Skeletal muscle cell (primary cell): Measurements from ENCODE around the gene UTS2R.
"Not testable (repeated sequence)": the region's sequence is repeated elsewhere in the genome, so short reads cannot be mapped to it uniquely, and the experiment has no call there.

Source experiments
- DNase-seq: peaks from one replicate; pipeline ENCODE4 v3.0.0-alpha.2; 2010; ENCODE audit warnings: low read depth
- H3K4me3 ChIP-seq: 2 replicates; pipeline ENCODE4 v1.5.1; 2011; ENCODE audit warnings: low read depth, mild to moderate bottlenecking, control low read depth, low read length, moderate library complexity

The UTS2R gene

DNA sequence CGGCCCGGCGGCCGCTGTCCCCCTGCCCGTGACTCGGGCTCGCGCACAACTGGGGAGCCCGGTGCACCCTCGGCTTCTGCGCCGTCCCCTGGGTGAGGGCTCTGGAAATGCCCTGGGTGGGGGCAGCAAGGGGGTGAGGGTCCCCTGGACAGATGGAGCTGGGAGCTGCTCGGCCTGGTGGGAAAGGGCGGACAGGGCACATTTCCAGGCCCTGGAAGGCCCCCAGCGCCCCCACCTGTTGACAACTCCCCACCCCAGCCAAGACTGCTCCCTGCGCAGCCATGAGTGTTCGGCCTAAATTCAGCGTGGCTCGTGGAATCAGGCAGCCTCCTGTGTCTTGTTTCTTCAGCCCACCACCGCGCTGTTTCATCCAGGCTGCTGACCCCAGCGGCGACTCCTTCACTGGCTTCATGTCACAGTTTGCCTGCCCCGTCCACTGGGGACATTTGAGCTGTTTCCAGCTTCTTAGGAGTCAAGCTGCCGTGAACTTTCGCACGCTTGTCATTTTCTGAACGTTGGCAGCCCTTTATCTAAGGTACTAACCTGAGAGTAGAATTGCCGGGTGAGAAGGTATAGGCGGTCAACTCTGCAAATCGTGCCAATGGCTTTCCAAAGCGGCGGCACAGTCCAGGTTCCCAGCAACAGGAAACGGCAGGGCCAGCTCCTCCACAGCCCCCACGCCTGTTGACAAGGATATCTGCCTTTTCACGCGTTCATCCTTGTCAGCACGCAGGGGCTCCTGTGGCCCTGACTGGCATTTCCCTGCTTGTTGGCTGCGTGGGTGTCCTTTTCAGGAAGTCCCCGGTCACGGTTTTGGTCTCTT is 895 bp downstream of the UTS2R start:
- no peak for DNase-seq
- peak overlapping the region; percentile 18 for H3K4me3 ChIP-seq

- H3K4me3 ChIP-seq, DNase-seq: not testable (repeated sequence)
These were observed 1.5 kb downstream of the UTS2R start for GRCh38 chr17:82373072-82373452.

GRCh38 chr17:82373731-82374625 is 2.4 kb downstream of the UTS2R start:
- H3K4me3 ChIP-seq, result no peak overlapping the region
- DNase-seq, result no peak

DNA sequence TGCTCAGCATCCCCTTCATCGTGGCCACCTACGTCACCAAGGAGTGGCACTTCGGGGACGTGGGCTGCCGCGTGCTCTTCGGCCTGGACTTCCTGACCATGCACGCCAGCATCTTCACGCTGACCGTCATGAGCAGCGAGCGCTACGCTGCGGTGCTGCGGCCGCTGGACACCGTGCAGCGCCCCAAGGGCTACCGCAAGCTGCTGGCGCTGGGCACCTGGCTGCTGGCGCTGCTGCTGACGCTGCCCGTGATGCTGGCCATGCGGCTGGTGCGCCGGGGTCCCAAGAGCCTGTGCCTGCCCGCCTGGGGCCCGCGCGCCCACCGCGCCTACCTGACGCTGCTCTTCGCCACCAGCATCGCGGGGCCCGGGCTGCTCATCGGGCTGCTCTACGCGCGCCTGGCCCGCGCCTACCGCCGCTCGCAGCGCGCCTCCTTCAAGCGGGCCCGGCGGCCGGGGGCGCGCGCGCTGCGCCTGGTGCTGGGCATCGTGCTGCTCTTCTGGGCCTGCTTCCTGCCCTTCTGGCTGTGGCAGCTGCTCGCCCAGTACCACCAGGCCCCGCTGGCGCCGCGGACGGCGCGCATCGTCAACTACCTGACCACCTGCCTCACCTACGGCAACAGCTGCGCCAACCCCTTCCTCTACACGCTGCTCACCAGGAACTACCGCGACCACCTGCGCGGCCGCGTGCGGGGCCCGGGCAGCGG is 3.2 kb downstream of the UTS2R start:
- H3K4me3 ChIP-seq, result no peak overlapping the region
- no peak for DNase-seq

- DNase-seq, result no peak
- H3K4me3 ChIP-seq, result no peak overlapping the region
These were observed 3.9 kb downstream of the UTS2R start for GRCh38 chr17:82375359-82376041.

DNA sequence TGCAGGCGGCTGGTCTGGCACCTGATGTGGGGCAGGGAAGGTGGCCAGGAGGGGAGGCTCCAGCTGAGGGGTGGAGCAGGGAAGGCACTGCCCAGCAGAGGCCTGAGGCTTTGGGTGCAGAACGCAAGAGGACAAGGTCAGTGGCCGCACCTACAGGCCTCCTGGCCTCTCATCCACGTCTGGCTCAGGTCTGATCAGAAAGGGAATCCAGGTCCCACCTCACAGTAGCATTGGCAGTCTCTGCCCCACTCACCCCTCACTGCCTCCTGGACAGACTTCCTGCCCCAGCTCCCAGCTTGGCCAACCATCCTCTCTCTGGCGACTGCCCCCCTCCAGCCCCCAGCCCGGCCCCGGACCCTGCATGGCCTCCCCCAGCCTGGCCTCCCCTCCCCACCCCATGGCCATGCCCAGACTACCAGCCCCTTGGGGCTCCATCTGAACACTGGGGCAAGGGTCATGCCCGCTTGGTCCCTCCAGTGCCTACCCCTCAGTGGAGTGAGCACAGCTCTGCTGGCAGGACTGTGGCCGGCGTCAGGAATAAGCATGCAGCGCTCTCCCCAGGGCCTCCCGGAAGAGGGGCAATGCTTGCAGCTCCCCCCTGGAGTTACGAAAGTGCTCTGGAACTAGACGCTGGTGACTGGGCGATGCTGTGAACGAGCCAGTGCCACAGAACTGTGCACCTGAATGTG is 4.6 kb downstream of the UTS2R start:
- no peak for DNase-seq
- no peak overlapping the region for H3K4me3 ChIP-seq

DNA sequence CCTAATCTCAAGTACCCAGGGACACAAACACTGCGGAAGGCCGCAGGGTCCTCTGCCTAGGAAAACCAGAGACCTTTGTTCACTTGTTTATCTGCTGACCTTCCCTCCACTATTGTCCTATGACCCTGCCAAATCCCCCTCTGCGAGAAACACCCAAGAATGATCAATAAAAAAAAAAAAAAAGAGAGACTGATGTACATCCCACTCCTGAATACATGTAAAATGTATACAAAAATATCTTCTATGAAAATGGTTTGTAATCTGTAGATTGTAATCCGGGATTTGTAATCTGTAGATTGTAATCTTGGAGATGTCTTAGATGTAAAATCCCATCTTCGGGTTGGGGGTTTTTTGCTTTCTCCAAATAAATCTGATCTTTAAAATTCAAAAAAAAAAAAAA is 5.7 kb downstream of the UTS2R start:
- not testable (repeated sequence) for DNase-seq

GRCh38 chr17:82377924-82378740 is 6.6 kb downstream of the UTS2R start:
- H3K4me3 ChIP-seq, result no peak overlapping the region
- DNase-seq, result no peak

More for the DNA sequence above, 5.7 kb downstream of the UTS2R start:
- H3K4me3 ChIP-seq, result not testable (repeated sequence)

GRCh38 chr17:82378741-82379021 is 7.1 kb downstream of the UTS2R start:
- H3K4me3 ChIP-seq, result no peak overlapping the region
- no peak for DNase-seq

DNA sequence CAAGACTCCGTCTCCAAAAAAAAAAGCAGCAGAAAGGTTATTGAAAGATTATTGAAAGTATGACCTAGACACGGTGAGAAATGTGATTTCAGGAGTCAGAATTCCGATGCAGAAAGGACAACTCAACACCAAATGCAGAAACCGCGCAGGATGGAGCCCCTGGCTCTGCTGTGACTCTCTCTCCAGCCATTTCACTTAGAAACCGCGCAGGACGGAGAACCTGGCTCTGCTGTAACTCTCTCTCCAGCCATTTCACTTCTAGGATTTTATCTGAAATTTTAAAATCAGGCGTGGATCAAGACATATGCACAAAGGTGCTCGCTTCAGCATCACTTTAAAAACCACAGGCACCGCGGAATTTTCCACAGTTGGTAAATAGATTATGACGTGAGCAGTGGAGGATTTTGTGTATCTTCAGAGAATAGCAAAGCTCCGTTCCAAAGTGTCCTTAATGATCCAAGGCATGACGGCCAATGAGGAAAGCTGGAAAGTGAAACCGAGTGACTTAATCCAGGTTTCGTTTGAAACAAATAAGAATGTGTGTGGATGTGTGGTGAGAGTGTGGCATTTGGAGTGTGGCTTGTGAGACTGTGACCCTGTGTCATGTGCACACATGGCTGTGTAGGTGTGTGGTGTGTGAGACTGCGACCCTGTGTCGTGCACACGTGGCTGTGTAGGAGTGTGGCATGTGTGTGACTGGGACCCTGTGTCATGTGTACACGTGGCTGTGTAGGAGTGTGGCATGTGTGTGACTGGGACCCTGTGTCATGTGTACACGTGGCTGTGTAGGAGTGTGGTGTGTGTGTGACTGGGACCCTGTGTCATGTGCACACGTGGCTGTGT is 9.5 kb downstream of the UTS2R start:
- DNase-seq, result no peak
- H3K4me3 ChIP-seq, result peak overlapping the region; percentile 23

- not testable (repeated sequence) for H3K4me3 ChIP-seq, DNase-seq
These were observed 10.1 kb downstream of the UTS2R start for GRCh38 chr17:82381703-82382009.

GRCh38 chr17:82382220-82382932 is 10.8 kb downstream of the UTS2R start:
- not testable (repeated sequence) for DNase-seq, H3K4me3 ChIP-seq

DNA sequence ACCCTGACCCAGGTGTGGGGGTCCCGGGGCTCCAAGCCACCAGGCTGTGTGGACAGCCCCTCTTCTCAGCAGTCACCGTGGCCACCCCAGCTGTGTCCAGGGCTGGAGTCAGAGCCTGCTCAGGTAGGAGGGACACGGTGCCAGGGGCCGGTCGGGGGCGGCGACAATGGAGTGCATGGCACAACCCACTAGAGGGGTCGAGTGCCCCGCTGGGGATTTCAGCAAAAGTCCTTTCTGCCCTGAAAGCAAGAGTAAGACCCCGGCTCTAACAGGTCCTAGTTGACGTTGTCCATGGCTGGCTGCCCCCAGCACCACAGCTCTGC is 11.3 kb downstream of the UTS2R start:
- no peak for DNase-seq
- no peak overlapping the region for H3K4me3 ChIP-seq

DNA sequence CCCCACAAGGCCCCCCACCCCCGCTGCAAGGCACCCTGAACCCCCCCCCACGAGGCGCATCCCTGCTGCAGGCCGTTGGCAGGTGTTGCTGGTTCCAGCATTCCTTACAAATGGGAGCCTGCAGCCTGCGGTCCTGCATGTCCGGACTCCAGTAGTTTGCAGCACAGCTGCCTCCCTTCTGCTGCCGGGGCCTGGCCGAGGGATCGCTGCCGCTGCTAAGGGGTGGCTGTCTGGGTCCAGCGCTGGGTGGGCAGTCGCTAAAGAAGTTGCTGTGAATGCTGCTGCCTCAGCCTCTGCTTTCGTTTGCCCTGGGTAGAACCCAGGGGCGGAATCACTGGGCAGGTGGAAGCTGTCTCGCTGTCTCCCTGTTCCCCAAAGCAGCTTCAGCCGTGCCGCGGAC is 11.8 kb downstream of the UTS2R start:
- DNase-seq, result no peak
- H3K4me3 ChIP-seq, result no peak overlapping the region

GRCh38 chr17:82384051-82384729 is 12.6 kb downstream of the UTS2R start:
- DNase-seq, result no peak
- H3K4me3 ChIP-seq, result no peak overlapping the region

DNA sequence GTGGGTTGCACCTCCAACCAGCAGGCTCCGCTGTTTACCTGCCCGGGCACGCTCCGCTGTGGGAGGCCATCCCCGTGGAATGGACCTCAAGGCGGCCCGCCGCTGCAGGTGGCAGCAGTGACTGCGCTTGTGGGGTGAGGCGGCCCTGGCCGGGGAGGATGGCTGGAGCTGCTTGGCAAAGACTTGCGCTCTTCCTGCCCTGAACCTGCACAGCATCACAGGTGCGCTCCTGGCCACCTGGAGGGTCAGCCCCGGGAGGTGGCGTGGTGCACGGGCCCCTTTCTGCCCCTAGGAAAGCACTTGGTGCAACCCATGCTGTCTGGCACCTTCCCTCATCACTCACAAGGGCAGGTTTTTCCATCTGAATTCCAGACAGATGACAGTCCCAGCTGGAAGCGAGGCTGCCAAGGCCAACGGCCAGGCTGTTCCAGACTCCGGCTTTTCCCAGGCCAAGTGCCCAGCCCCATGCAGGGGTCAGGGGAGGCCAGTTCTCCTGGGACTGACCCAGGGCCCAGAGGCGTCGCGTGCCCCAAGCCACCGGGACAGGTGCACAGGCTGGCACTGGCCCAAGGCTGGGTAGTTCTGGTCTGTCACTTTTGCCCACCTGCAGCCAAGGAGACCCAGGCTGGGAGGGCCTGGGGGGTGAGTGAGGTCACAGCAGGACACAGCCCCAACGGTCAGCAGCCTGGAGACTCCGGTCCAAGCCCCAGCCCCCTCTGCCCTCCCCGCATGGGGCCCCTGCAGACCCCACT is 13.3 kb downstream of the UTS2R start:
- no peak for DNase-seq
- no peak overlapping the region for H3K4me3 ChIP-seq
